Nephron (organoid): ENCODE data around the gene GATA1.

Source experiments
- H3K27ac Mint-ChIP-seq, 3 experiments: 2 replicates each; pipeline ENCODE4 v1.8.0; 2020; ENCODE audit warnings: mixed read lengths in 3 of 3, mild to moderate bottlenecking in 2 of 3, moderate library complexity in 1 of 3
- H3K27me3 Mint-ChIP-seq: 2 replicates; pipeline ENCODE4 v1.8.0; 2021; ENCODE audit warnings: low read depth, mild to moderate bottlenecking, moderate library complexity, mixed read lengths
- H3K36me3 Mint-ChIP-seq: 2 replicates; pipeline ENCODE4 v1.8.0; 2020; ENCODE audit warnings: low read depth, mixed read lengths
- H3K4me1 Mint-ChIP-seq: 2 replicates; pipeline ENCODE4 v1.8.0; 2020; ENCODE audit warnings: mixed read lengths
- H3K4me3 Mint-ChIP-seq, 3 experiments: 2 replicates each; pipeline ENCODE4 v1.8.0; 2020; ENCODE audit warnings: mild to moderate bottlenecking in 3 of 3, mixed read lengths in 3 of 3, moderate library complexity in 2 of 3
- H3K9me3 Mint-ChIP-seq: 2 replicates; pipeline ENCODE4 v1.8.0; 2020; ENCODE audit warnings: mixed read lengths
- CTCF ChIP-seq, 3 experiments: fragments of 200-600 bp; sonication (generic); IDR thresholded peaks; one replicate each; pipeline ENCODE4 v1.5.0; 2021; ENCODE audit warnings: antibody characterized with exemption in 3 of 3; ENCODE audit not compliant: unreplicated experiment in 3 of 3

GATA1 gene

GRCh38 chrX:48834383-48834709 is 48.0 kb downstream of the GATA1 start:
- H3K9me3 Mint-ChIP-seq: peaks cover 14% of the 10 kb centered on the region
- no peak for TF ChIP-seq CTCF (IDR thresholded peaks at IDR 0.05; ENCODE audit: unreplicated experiment in 3 of 3)
- H3K27ac Mint-ChIP-seq: no peak overlapping the region
- peaks cover 68% of the 10 kb centered on the region for H3K27me3 Mint-ChIP-seq
- no peaks in the 10 kb centered on the region for H3K36me3 Mint-ChIP-seq
- H3K4me3 Mint-ChIP-seq: peak overlapping the region; percentile 74 to 82 (median 79)
- H3K4me1 Mint-ChIP-seq: peaks cover 6% of the 10 kb centered on the region

GRCh38 chrX:48835524-48836329 is 49.3 kb downstream of the GATA1 start, which contains the start of gene PCSK1N:
TSS of gene PCSK1N (minus strand) at chrX:48835610. CDS start at chrX:48835532, 78 bp downstream.
- Mint-ChIP-seq H3K4me1 (peaks cover 6% of the 10 kb centered on the region), H3K27ac (no peak within 1 kb of the TSS), H3K27me3 (peaks cover 57% of the 10 kb centered on the region), H3K36me3 (no peaks in the 10 kb centered on the region), H3K9me3 (peaks cover 12% of the 10 kb centered on the region), H3K4me3 (peak within 1 kb of the TSS; percentile 74 to 82 (median 79))
- TF ChIP-seq CTCF (IDR thresholded peaks at IDR 0.05; ENCODE audit: unreplicated experiment in 3 of 3): no peak

- Mint-ChIP-seq H3K4me1 (peaks cover 2% of the 10 kb centered on the region), H3K27me3 (peaks cover 27% of the 10 kb centered on the region), H3K36me3 (peaks cover 3% of the 10 kb centered on the region), H3K4me3 (no peak overlapping the region), H3K9me3 (peaks cover 15% of the 10 kb centered on the region), H3K27ac (no peak overlapping the region)
- TF ChIP-seq CTCF (IDR thresholded peaks at IDR 0.05; ENCODE audit: unreplicated experiment in 3 of 3): no peak
Observed at GRCh38 chrX:48839686-48840085, 53.3 kb downstream of the GATA1 start.
